Placental pericyte (primary cell): ENCODE results near the gene ATP1A1. TPM values are rescaled to one million over a fixed set of nuclear protein-coding genes. Genes with fewer than 3 reads are reported as not detected.

Experiments used
- small RNA-seq: library from RNA; depleted of rRNA; stranded (forward); fragments of <200 nt; gene quantifications from one replicate; pipeline ENCODE3, GENCODE V24; 2012; ENCODE audit warnings: low replicate concordance
- total RNA-seq: library from RNA; depleted of rRNA; stranded (reverse); fragments of >200 nt; gene quantifications from 2 replicates; pipeline ENCODE4 v1.2.3, GENCODE V29; 2012

Gene ATP1A1
- total RNA-seq = 152 and 173 TPM in 2 replicates

DNA sequence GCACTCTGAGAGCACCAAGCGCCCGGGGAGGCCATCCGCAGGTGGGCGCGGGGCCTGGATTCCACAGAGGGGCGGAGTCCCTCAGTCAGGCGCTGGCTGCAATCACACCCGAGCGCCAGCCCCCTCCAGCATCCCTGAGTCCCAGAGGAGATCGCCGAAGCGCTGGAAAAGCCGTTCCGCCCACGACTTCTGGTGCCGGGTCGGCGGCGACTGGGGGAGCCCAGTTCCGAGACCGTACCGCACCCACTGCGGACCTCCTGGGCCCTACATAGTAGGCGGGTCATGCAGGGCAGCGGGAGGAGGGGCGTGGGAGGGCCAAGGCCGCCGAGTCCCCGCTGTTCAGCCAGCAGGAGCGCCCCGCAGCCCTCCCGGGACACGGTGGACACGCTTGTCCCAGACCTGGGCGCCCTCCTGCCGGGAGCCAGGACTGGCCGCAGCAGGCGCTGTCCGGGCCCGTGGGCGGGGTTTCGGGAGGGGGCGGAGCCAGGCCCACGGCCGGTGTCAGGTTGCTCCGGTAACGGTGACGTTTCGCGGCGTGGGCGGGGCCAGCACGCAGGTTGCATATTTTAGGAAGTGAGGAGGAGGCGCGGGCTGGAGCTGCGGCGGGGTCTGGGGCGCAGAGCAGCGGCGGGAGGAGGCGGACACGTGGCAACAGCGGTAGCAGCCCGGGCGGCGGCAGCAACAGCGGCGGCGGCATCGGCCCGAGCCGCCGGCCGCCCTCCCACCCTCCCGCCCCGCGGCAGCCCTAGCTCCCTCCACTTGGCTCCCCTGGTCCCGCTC, at the start of gene ATP1A1:
Gene ATP1A1, plus strand, starts transcription at position 594 of the 780 bp plus-strand sequence. CDS start 268 bp downstream, outside the sequence.

Small RNA genes lying within 50 kb of the gene (small RNA-seq; reads per million reads assigned to genes)
- not detected for gene RF00019
- not detected for gene RNU6-817P

Other genes with a start within 250 kb of the ATP1A1 start
- 7.7 and 16.8 TPM in 2 replicates for gene CD58, start 197.8 kb downstream of the ATP1A1 start, total RNA-seq